SIG-M5 treated with dmso at 0.1 percent for 504 hours (cell line): Measurements from ENCODE around the gene BEST1.
"Not testable (repeated sequence)": the region's sequence is repeated elsewhere in the genome, so short reads cannot be mapped to it uniquely, and the experiment has no call there.

Experiments used
- DNase-seq: peaks from one replicate; lab custom pipeline; 2025; ENCODE audit not compliant: unreplicated experiment; lab: John Stamatoyannopoulos, UW

BEST1 gene

GRCh38 chr11:61976420-61976800, 26.3 kb downstream of the BEST1 start:
- no peak for DNase-seq

- no peak for DNase-seq
Observed at GRCh38 chr11:61976813-61977475, 26.8 kb downstream of the BEST1 start.

- DNase-seq: no peak
Observed at GRCh38 chr11:61978703-61979661, 28.8 kb downstream of the BEST1 start.

GRCh38 chr11:61980783-61981541, 30.8 kb downstream of the BEST1 start:
- DNase-seq: no peak

GRCh38 chr11:61983419-61983818, 33.3 kb downstream of the BEST1 start:
- DNase-seq: no peak

- DNase-seq: peak; percentile 55
Observed at GRCh38 chr11:61985869-61986268, 35.7 kb downstream of the BEST1 start.

- DNase-seq: no peak
Observed at GRCh38 chr11:61994981-61995380, 44.8 kb downstream of the BEST1 start.

GRCh38 chr11:61996933-61997332, 46.8 kb downstream of the BEST1 start:
- no peak for DNase-seq

- DNase-seq: peak; percentile 42
Observed at GRCh38 chr11:61999141-61999975, 49.2 kb downstream of the BEST1 start.

GRCh38 chr11:62000539-62001446, 50.6 kb downstream of the BEST1 start:
- no peak for DNase-seq

GRCh38 chr11:62001450-62002191, 51.5 kb downstream of the BEST1 start:
- no peak for DNase-seq

GRCh38 chr11:62002283-62002682, 52.1 kb downstream of the BEST1 start:
- DNase-seq: not testable (repeated sequence)

GRCh38 chr11:62004473-62004872, 54.3 kb downstream of the BEST1 start:
- DNase-seq: peak; percentile 32

- no peak for DNase-seq
Observed at GRCh38 chr11:62008193-62008592, 58.0 kb downstream of the BEST1 start.

GRCh38 chr11:62010935-62011528, 60.9 kb downstream of the BEST1 start:
- DNase-seq: no peak

GRCh38 chr11:62011881-62012280, 61.7 kb downstream of the BEST1 start:
- DNase-seq: no peak

- no peak for DNase-seq
Observed at GRCh38 chr11:62012451-62012831, 62.3 kb downstream of the BEST1 start.

- DNase-seq: no peak
Observed at GRCh38 chr11:62012832-62013461, 62.8 kb downstream of the BEST1 start.
